OCI-M2 (cell line): Measurements from ENCODE around the gene TMEM63A.
"Not testable (repeated sequence)": the region's sequence is repeated elsewhere in the genome, so short reads cannot be mapped to it uniquely, and the experiment has no call there.

Experiments
- DNase-seq: peaks from one replicate; lab custom pipeline; 2025; ENCODE audit not compliant: unreplicated experiment; lab: John Stamatoyannopoulos, UW

The TMEM63A gene

GRCh38 chr1:225806736-225807135 is 75.4 kb downstream of the TMEM63A start:
- DNase-seq: not testable (repeated sequence)

GRCh38 chr1:225806249-225806648 is 75.9 kb downstream of the TMEM63A start:
- DNase-seq: no peak

GRCh38 chr1:225801146-225801545 is 81.0 kb downstream of the TMEM63A start:
- DNase-seq: not testable (repeated sequence)

- DNase-seq: not testable (repeated sequence)
Measured at GRCh38 chr1:225796097-225796496, 86.1 kb downstream of the TMEM63A start.
